B cell (primary cell): Measurements from ENCODE around the gene DOK7. TPM values are rescaled to one million over a fixed set of nuclear protein-coding genes. Genes with fewer than 3 reads are reported as not detected.

Experiments
- ATAC-seq: fragments of 200-7000 bp; cut with Tn5 transposase; one replicate; pipeline ENCODE4 v1.10.0; 2021; ENCODE audit warnings: low read depth, mild to moderate bottlenecking, moderate number of reproducible peaks, moderate library complexity
- CTCF ChIA-PET: fragments of 350-600 bp; sonication (Branson Sonifier 250); formaldehyde crosslinking; loops from one replicate; lab custom pipeline; 2021; ENCODE audit warnings: antibody characterized with exemption, inconsistent platforms; lab: Charles Lee
- POLR2A ChIA-PET: fragments of 350-600 bp; sonication (Branson Sonifier 250); formaldehyde crosslinking; loops from one replicate; lab custom pipeline; 2021; ENCODE audit warnings: antibody characterized with exemption; lab: Charles Lee
- DNase-seq: peaks from one replicate; pipeline ENCODE4 v3.0.0; 2013
- H2AFZ ChIP-seq: 2 replicates; pipeline ENCODE4 v1.6.1; 2012; ENCODE audit warnings: mild to moderate bottlenecking, low read depth, low read length; ENCODE audit not compliant: insufficient read depth, poor library complexity, severe bottlenecking
- H3K27ac ChIP-seq, 2 donors: 1 replicate in 1 of 2; 2 replicates in 1 of 2; pipeline ENCODE4 v1.5.1; 2012 to 2013; ENCODE audit warnings: low read length in 2 of 2, mild to moderate bottlenecking in 2 of 2, moderate library complexity in 1 of 2
- H3K27me3 ChIP-seq, 4 experiments: fragments of 200-600 bp in 1 of 4; sonication (generic) in 1 of 4; replicated peaks in 1 of 4; 1 replicate in 2 of 4; 2 replicates in 2 of 4; pipeline versions ENCODE4 v1.6.1 to v1.7.0; 2013 to 2016; ENCODE audit warnings: low read length in 3 of 4, mild to moderate bottlenecking in 2 of 4, mixed read lengths in 1 of 4, moderate library complexity in 1 of 4; ENCODE audit not compliant: insufficient read depth in 4 of 4, control insufficient read depth in 3 of 4; ENCODE audit errors: control extremely low read depth in 1 of 4
- H3K36me3 ChIP-seq, 2 experiments: replicated peaks in 1 of 2; 1 replicate in 1 of 2; 2 replicates in 1 of 2; pipeline versions ENCODE4 v1.6.1 to v1.7.1; 2013; ENCODE audit warnings: low read length in 1 of 2; ENCODE audit not compliant: insufficient read depth in 2 of 2, control insufficient read depth in 1 of 2; ENCODE audit errors: control extremely low read depth in 1 of 2, extremely low read depth in 1 of 2
- H3K4me1 ChIP-seq, 2 donors: fragments of 200-600 bp in 1 of 2; sonication (generic) in 1 of 2; 1 replicate in 1 of 2; 2 replicates in 1 of 2; pipeline versions ENCODE4 v1.5.1 to v1.6.1; 2013 to 2017; ENCODE audit warnings: low read length in 2 of 2; ENCODE audit not compliant: control insufficient read depth in 2 of 2, insufficient read depth in 2 of 2
- H3K4me2 ChIP-seq: replicated peaks from 2 replicates; pipeline ENCODE3; 2012; ENCODE audit warnings: mild to moderate bottlenecking, low read depth, low read length; ENCODE audit not compliant: poor library complexity, severe bottlenecking
- H3K4me3 ChIP-seq, 5 experiments: fragments of 200-600 bp in 1 of 5; sonication (generic) in 1 of 5; 1 replicate in 3 of 5; 2 replicates in 2 of 5; pipeline versions ENCODE4 v1.5.1 to v1.7.0; 2011 to 2016; ENCODE audit warnings: low read length in 4 of 5, mild to moderate bottlenecking in 4 of 5, low read depth in 2 of 5, control low read depth in 1 of 5, moderate library complexity in 1 of 5; ENCODE audit not compliant: insufficient read depth in 1 of 5; ENCODE audit errors: control extremely low read depth in 1 of 5, extremely low read depth in 1 of 5
- H3K79me2 ChIP-seq: fragments of 200-600 bp; sonication (generic); one replicate; pipeline ENCODE4 v1.6.0; 2016; ENCODE audit warnings: low read length; ENCODE audit not compliant: control insufficient read depth, insufficient read depth
- H3K9ac ChIP-seq: fragments of 200-600 bp; sonication (generic); 2 replicates; pipeline ENCODE4 v1.6.1; 2017; ENCODE audit warnings: mild to moderate bottlenecking, low read length, moderate library complexity
- H3K9me3 ChIP-seq, 3 donors: one replicate each; pipeline versions ENCODE4 v1.6.1 to v1.7.1; 2013; ENCODE audit warnings: low read length in 2 of 3; ENCODE audit not compliant: control insufficient read depth in 2 of 3, insufficient read depth in 1 of 3; ENCODE audit errors: control extremely low read depth in 1 of 3
- H4K20me1 ChIP-seq: 2 replicates; pipeline ENCODE4 v1.6.0; 2012; ENCODE audit warnings: mild to moderate bottlenecking, low read length; ENCODE audit not compliant: insufficient read depth, control insufficient read depth, poor library complexity, severe bottlenecking
- H3K27ac Mint-ChIP-seq: one replicate; pipeline ENCODE4 v1.8.0; 2021; ENCODE audit warnings: mixed read lengths
- H3K27me3 Mint-ChIP-seq: one replicate; pipeline ENCODE4 v1.8.0; 2021; ENCODE audit warnings: mixed read lengths
- H3K4me1 Mint-ChIP-seq: one replicate; pipeline ENCODE4 v1.8.0; 2021; ENCODE audit warnings: mixed read lengths
- H3K4me3 Mint-ChIP-seq: one replicate; pipeline ENCODE4 v1.8.0; 2021; ENCODE audit warnings: mixed read lengths
- H3K9me3 Mint-ChIP-seq: one replicate; pipeline ENCODE4 v1.8.0; 2022; ENCODE audit warnings: mixed read lengths; ENCODE audit not compliant: insufficient read depth
- CTCF ChIP-seq: fragments of 200-600 bp; IDR thresholded peaks from one replicate; pipeline ENCODE4 v1.8.0; 2022; ENCODE audit warnings: antibody characterized with exemption, mild to moderate bottlenecking
- EZH2 ChIP-seq: IDR thresholded peaks from 2 replicates; pipeline ENCODE4 v1.6.1; 2012; ENCODE audit warnings: borderline replicate concordance, low read depth, mild to moderate bottlenecking, moderate library complexity, low read length; ENCODE audit not compliant: insufficient read depth, poor library complexity, severe bottlenecking
- WGBS: methylation state at CpG from one replicate; pipeline ENCODE4 v1.1.5; 2013; ENCODE audit warnings: missing lambda C conversion rate; ENCODE audit not compliant: insufficient coverage; 5-methylcytosine and 5-hydroxymethylcytosine counted together
- intact Hi-C: fragments of 100-400 bp; cut with micrococcal nuclease; formaldehyde crosslinking; loops from one replicate; pipeline ENCODE4 v1.10.0; 2022
- polyA plus RNA-seq: library from polyadenylated mRNA; depleted of rRNA; stranded (reverse); fragments of >200 nt; gene quantifications from 2 replicates; pipeline ENCODE4 v1.2.3, GENCODE V29; 2012
- total RNA-seq, 2 donors: library from RNA; stranded (reverse); fragments of 120-200 nt in 1 of 2; gene quantifications; 1 replicate in 1 of 2; 2 replicates in 1 of 2; pipeline versions ENCODE4 v1.2.3 to v1.2.4, GENCODE V29; 2013 to 2022

Gene DOK7
- total and polyA plus RNA-seq, 2 donors (not counting 1 experiment from before 2014, with no cell fraction given) = 24.1 to 24.8 TPM

GRCh38 chr4:3440979-3441500 is 22.1 kb upstream of the DOK7 start:
- Histone ChIP-seq H3K9me3 (no peaks in the 10 kb centered on the region), H3K27ac (no peak overlapping the region), H3K4me1 (peaks cover 0 to 10% of the 10 kb centered on the region in 2 donors), H3K4me2 (no peak overlapping the region), H3K36me3 (no peaks in the 10 kb centered on the region), H3K79me2 (no peaks in the 10 kb centered on the region), H4K20me1 (no peaks in the 10 kb centered on the region), H2AFZ (no peak overlapping the region), H3K9ac (no peak overlapping the region), H3K27me3 (peaks cover 0 to 5% (median 0%) of the 10 kb centered on the region in 4 experiments), H3K4me3 (no peak overlapping the region)
- ChIA-PET POLR2A (interaction anchor here (0.5 kb wide), 1 partner anchor 546 kb away, joined by 8 read pairs; no protein-coding TSS in a partner anchor), CTCF (interaction anchor here (1.1 to 6.4 kb wide), 2 partner anchors 51 to 95 kb away, joined by 3 to 56 read pairs; no protein-coding TSS in a partner anchor)
- DNase-seq = no peak
- intact Hi-C loops = loop anchor here (10.0 kb wide), 1 partner anchor 236 kb away; no protein-coding TSS in a partner anchor
- 86% methylated on average over 15 of the region's 15 CpGs for WGBS
- H3K4me1 Mint-ChIP-seq = no peaks in the 10 kb centered on the region
- no peaks in the 10 kb centered on the region for H3K9me3 Mint-ChIP-seq
- H3K27ac Mint-ChIP-seq = no peak overlapping the region
- H3K27me3 Mint-ChIP-seq = no peaks in the 10 kb centered on the region
- no peak for ATAC-seq
- TF ChIP-seq CTCF = no peak
- TF ChIP-seq EZH2 = no peak
- H3K4me3 Mint-ChIP-seq = no peak overlapping the region
